GM12891 (cell line): ENCODE measurements around the gene SIRT3.

Experiments used
- POLR2A ChIP-seq: IDR thresholded peaks from 2 replicates; pipeline ENCODE4 v1.6.1; 2011; ENCODE audit warnings: low read depth, low read length, control low read depth
- POLR2AphosphoS5 ChIP-seq: IDR thresholded peaks from 2 replicates; pipeline ENCODE4 v1.6.1; 2011; ENCODE audit warnings: low read depth, low read length, control low read depth
- SPI1 ChIP-seq: IDR thresholded peaks from 2 replicates; pipeline ENCODE4 v1.6.1; 2011; ENCODE audit warnings: low read depth, low read length, control low read depth
- TAF1 ChIP-seq: IDR thresholded peaks from 2 replicates; pipeline ENCODE4 v1.6.1; 2011; ENCODE audit warnings: low read depth, low read length, control low read depth

- no peak for TF ChIP-seq TAF1
- no peak for TF ChIP-seq POLR2A
- TF ChIP-seq SPI1: no peak
- TF ChIP-seq POLR2AphosphoS5: no peak
Measured at GRCh38 chr11:249062-249461, 12.9 kb upstream of the SIRT3 start.
